ENCODE data around the gene TIMD4.
A peak's percentile ranks its signal among the peaks of the same experiment; 100 is the strongest.

The TIMD4 gene

GRCh38 chr5:156920861-156921431 is 42.1 kb downstream of the TIMD4 start:
- DNase-seq, result no peak

- no peak for DNase-seq
Observed at GRCh38 chr5:156920042-156920860, 42.8 kb downstream of the TIMD4 start.

GRCh38 chr5:156918311-156918845 is 44.6 kb downstream of the TIMD4 start:
- no peak for DNase-seq

GRCh38 chr5:156914371-156914737 is 48.7 kb downstream of the TIMD4 start:
- no peak for DNase-seq

- DNase-seq, result peak; percentile 60 to 88
Observed at GRCh38 chr5:156913719-156914370, 49.2 kb downstream of the TIMD4 start.

- DNase-seq, result no peak
Observed at GRCh38 chr5:156913355-156913718, 49.7 kb downstream of the TIMD4 start.

GRCh38 chr5:156912869-156913268 is 50.2 kb downstream of the TIMD4 start:
- no peak for DNase-seq

- DNase-seq, result no peak
Observed at GRCh38 chr5:156909180-156909579, 53.8 kb downstream of the TIMD4 start.

- no peak for DNase-seq
Observed at GRCh38 chr5:156907667-156908066, 55.4 kb downstream of the TIMD4 start.

GRCh38 chr5:156906807-156907206 is 56.2 kb downstream of the TIMD4 start:
- DNase-seq, result no peak

GRCh38 chr5:156896546-156896945 is 66.5 kb downstream of the TIMD4 start:
- DNase-seq, result no peak

GRCh38 chr5:156893517-156893916 is 69.5 kb downstream of the TIMD4 start:
- DNase-seq, result no peak

- no peak for DNase-seq
Observed at GRCh38 chr5:156892864-156893263, 70.2 kb downstream of the TIMD4 start.

GRCh38 chr5:156892223-156892622 is 70.8 kb downstream of the TIMD4 start:
- DNase-seq, result peak in 1 of 2 experiments; percentile 43

- DNase-seq, result peak in 1 of 2 experiments; percentile 56
Observed at GRCh38 chr5:156888520-156888919, 74.5 kb downstream of the TIMD4 start.

GRCh38 chr5:156883316-156883875 is 79.6 kb downstream of the TIMD4 start:
- no peak for DNase-seq

- peak; percentile 82 to 96 for DNase-seq
Observed at GRCh38 chr5:156879665-156880285, 83.3 kb downstream of the TIMD4 start.

- DNase-seq, result no peak
Observed at GRCh38 chr5:156871212-156871611, 91.8 kb downstream of the TIMD4 start.

GRCh38 chr5:156870498-156870839 is 92.6 kb downstream of the TIMD4 start:
- no peak for DNase-seq
